K562 (cell line): Measurements from ENCODE around the gene SLC22A23. TPM values are rescaled to one million over a fixed set of nuclear protein-coding genes. Genes with fewer than 3 reads are reported as not detected.

Experiments used
- ARID4B ChIP-seq: sonication (generic); formaldehyde crosslinking; IDR thresholded peaks from 2 replicates; pipeline ENCODE4 v1.8.0; 2022; ENCODE audit warnings: mild to moderate bottlenecking, missing genetic modification reagents
- CREB5 ChIP-seq: fragments of 250-450 bp; sonication (Bioruptor Pico); IDR thresholded peaks from 2 replicates; pipeline ENCODE4 v1.5.0; 2020; ENCODE audit warnings: mild to moderate bottlenecking
- CTCF ChIP-seq, 3 experiments: IDR thresholded peaks in 2 of 3; conservative IDR thresholded peaks in 1 of 3; 2 replicates each; pipeline ENCODE4 v1.5.1; 2011 to 2012; ENCODE audit warnings: low read length in 3 of 3, mild to moderate bottlenecking in 3 of 3, control low read depth in 2 of 3, improper control_type of control experiment in 1 of 3, inconsistent platforms in 1 of 3, low read depth in 1 of 3, mixed read lengths in 1 of 3, moderate library complexity in 1 of 3; ENCODE audit not compliant: insufficient read depth in 2 of 3
- FOS ChIP-seq: IDR thresholded peaks from 3 replicates; pipeline ENCODE4 v1.6.1; 2011; ENCODE audit not compliant: insufficient read length; ENCODE audit errors: extremely low read depth
- GTF2F1 ChIP-seq: IDR thresholded peaks from 2 replicates; pipeline ENCODE4 v1.6.1; 2011; ENCODE audit warnings: low read depth, low read length, improper control_type of control experiment
- ZBTB2 ChIP-seq: fragments of 450-650 bp; IDR thresholded peaks from 2 replicates; pipeline ENCODE4 v1.6.1; 2016; ENCODE audit warnings: antibody characterized with exemption
- ZMIZ1 ChIP-seq, 2 experiments: fragments of 150-350 bp in 1 of 2; IDR thresholded peaks; 2 replicates each; pipeline ENCODE4 v1.6.1; 2012 to 2016; ENCODE audit warnings: low read depth in 2 of 2, low read length in 2 of 2, mild to moderate bottlenecking in 1 of 2, moderate library complexity in 1 of 2
- polyA plus RNA-seq, 8 experiments: library from polyadenylated mRNA; depleted of rRNA in 4 of 8; stranded (reverse) in 5 of 8; unstranded in 3 of 8; fragments of >200 nt; fragmentation: Nextera tagmentation in 2 of 8; fragmentation: Illumina TruSeq in 1 of 8; extraction: Ambion mirVana in 2 of 8; extraction: Trizol in 1 of 8; gene quantifications; 2 replicates each; pipeline versions ENCODE4 v1.2.1 to v1.2.3, GENCODE V29; 2011 to 2014; ENCODE audit warnings: inconsistent platforms in 1 of 8, missing spikeins in 1 of 8
- total RNA-seq, 7 experiments: library from RNA; depleted of rRNA in 6 of 7; stranded (reverse); fragments of >200 nt in 6 of 7; fragmentation: Illumina TruSeq in 2 of 7; extraction: Trizol in 2 of 7; gene quantifications; 2 replicates each; pipeline versions ENCODE4 v1.2.1 to v1.2.3, GENCODE V29; 2011 to 2021; ENCODE audit warnings: low replicate concordance in 1 of 7

Gene SLC22A23
- total and polyA plus RNA-seq, 9 of the 15 experiments (the other 6 are each of a cell fraction or from before 2014, with no cell fraction given): 0.30 to 8.7 (median 2.5) TPM

- no peak for TF ChIP-seq ARID4B (CRISPR knock-in tag)
- no peak for TF ChIP-seq GTF2F1
- peak in 2 of 3 experiments; percentile 32 to 44; a peak in 3 of 6 replicates for TF ChIP-seq CTCF (IDR thresholded peaks at IDR 0.05 in 2 of 3, conservative IDR thresholded peaks at IDR 0.05 in 1 of 3; ENCODE audit: insufficient read depth in 2 of 3, low read depth in 1 of 3, low read length in 3 of 3)
- no peak for TF ChIP-seq FOS
- no peak for TF ChIP-seq ZMIZ1 (IDR thresholded peaks at IDR 0.05; ENCODE audit: low read depth in 2 of 2, low read length in 2 of 2)
- TF ChIP-seq CREB5: no peak
- TF ChIP-seq ZBTB2: no peak
These were observed 197.3 kb downstream of the SLC22A23 start (continued) for GRCh38 chr6:3259491-3259958.
